Activated T-helper 1 cell treated with anti-CD3 and anti-CD28 coated beads, Interleukin-12 subunit alpha, Interleukin-12 subunit beta, Interleukin-2, Interleukin-4 antibody, amounts not matched to agents 30 ng/mL and 10 ng/mL and 1 ng/mL, durations not matched to agents 14 hours and 24 hours and 36 hours (primary cell): ENCODE measurements around the gene P4HA1. TPM values are rescaled to one million over a fixed set of nuclear protein-coding genes. Genes with fewer than 3 reads are reported as not detected.

Source experiments
- DNase-seq: peaks from one replicate; pipeline ENCODE4 v3.0.0; 2021; ENCODE audit warnings: low spot score
- H3K27ac Mint-ChIP-seq: one replicate; pipeline ENCODE4 v1.8.0; 2021; ENCODE audit warnings: mild to moderate bottlenecking, mixed read lengths
- H3K27me3 Mint-ChIP-seq: one replicate; pipeline ENCODE4 v1.8.0; 2022; ENCODE audit warnings: mild to moderate bottlenecking, moderate library complexity, mixed read lengths; ENCODE audit not compliant: insufficient read depth
- H3K36me3 Mint-ChIP-seq: one replicate; pipeline ENCODE4 v1.8.0; 2021; ENCODE audit warnings: low read depth, mixed read lengths
- H3K4me1 Mint-ChIP-seq: one replicate; pipeline ENCODE4 v1.8.0; 2021; ENCODE audit warnings: low read depth, mixed read lengths
- H3K4me3 Mint-ChIP-seq: one replicate; pipeline ENCODE4 v1.8.0; 2021; ENCODE audit warnings: mild to moderate bottlenecking, moderate library complexity, mixed read lengths
- H3K9me3 Mint-ChIP-seq: one replicate; pipeline ENCODE4 v1.8.0; 2021; ENCODE audit warnings: mixed read lengths
- intact Hi-C: fragments of 100-400 bp; cut with micrococcal nuclease; formaldehyde crosslinking; loops from one replicate; pipeline ENCODE4 v1.15.1; 2024
- total RNA-seq: library from RNA; stranded (reverse); gene quantifications from 2 replicates; pipeline ENCODE4 v1.2.3, GENCODE V29; 2022

P4HA1 gene
- total RNA-seq, 1 donor from 2014 or later: 52.8 TPM

DNA sequence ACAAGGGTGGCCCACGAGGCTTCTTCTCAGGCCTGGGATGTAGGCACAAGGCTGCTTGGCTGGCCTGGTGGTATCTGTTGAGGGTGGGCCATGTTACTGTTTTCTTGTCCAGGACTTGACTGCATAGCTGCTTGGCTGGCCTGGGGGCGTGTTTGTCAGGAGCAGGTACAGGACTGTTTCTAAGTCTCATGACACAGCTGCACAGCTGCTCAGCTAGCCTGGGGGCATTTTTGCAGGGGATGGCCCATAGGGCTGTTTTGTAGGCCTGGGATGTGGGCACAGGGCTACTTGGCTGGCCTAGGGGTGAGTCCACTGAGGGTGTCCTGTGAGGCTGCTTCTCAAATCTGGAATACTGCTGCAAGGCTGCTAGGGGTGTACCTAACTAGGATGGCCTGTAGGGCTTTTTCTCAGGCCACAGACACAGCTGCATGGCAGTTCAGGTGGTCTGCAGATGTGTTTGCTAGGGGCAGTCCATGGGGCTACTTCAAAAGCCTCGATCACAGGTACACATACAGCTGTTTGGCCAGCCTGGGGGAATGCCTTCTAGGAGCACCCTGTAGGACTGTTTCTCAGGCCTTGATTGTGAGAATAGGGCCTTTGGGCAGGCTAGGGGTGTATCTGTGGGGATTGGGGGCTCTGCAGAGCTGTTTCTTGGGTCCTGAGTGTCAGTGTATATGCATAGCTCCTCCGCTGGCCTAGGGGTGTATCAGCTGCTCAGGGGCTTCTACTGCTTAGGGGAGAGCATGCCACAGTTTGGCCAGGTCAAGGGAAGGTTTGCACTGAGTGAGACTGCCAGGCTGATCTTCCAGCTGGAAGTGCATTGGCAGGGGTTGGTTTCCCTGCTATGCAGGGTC, 115.4 kb downstream of the P4HA1 start:
- no peak overlapping the region for H3K4me3 Mint-ChIP-seq
- no peaks in the 10 kb centered on the region for H3K36me3 Mint-ChIP-seq
- intact Hi-C loops: no loop called here
- H3K4me1 Mint-ChIP-seq: no peaks in the 10 kb centered on the region
- peaks cover 37% of the 10 kb centered on the region for H3K9me3 Mint-ChIP-seq
- peaks cover 2% of the 10 kb centered on the region for H3K27me3 Mint-ChIP-seq
- no peak for DNase-seq
- H3K27ac Mint-ChIP-seq: no peak overlapping the region

DNA sequence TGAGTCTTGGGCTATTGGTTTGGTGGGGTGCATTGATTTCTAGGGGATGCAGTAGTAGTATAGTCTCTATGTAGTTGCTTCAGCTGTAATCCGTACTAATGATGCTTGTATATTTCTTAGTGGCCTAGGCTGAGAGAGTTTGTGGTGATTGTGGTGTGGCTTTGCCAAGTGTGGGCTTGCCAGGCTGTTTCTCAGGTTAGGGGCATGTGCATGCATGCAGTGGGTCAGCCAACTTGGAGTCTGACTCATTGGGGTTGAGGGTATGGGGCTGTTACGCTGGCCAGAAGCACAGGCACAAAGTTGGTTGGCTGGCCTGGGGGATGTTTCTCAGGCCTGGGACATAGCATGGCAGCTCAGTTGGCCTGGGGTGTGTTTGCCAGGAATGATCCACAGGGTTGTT, 116.3 kb downstream of the P4HA1 start:
- Mint-ChIP-seq H3K4me1 (no peaks in the 10 kb centered on the region), H3K4me3 (no peak overlapping the region), H3K36me3 (no peaks in the 10 kb centered on the region), H3K9me3 (peaks cover 42% of the 10 kb centered on the region), H3K27me3 (peaks cover 4% of the 10 kb centered on the region), H3K27ac (no peak overlapping the region)
- DNase-seq: no peak
- intact Hi-C loops: no loop called here

DNA sequence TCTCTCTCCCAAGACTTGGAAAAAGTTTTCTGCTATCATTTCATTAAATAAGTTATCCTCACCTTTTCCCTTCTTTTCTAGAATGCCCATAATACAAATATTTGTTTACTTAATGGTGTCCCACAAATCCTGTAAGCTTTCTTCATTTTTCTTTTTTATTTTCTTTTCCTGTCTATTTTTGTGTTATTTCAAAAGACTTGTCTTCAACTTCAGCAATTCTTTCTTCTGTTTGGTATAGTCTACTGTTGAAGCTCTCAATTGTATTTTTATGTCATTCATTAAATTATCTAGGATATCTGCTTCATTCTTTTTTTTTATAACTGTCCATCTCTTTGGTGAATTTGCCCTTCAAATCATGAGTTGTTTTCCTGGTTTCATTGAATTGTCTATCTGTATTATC, 117.0 kb downstream of the P4HA1 start:
- Mint-ChIP-seq H3K36me3 (no peaks in the 10 kb centered on the region), H3K9me3 (peaks cover 46% of the 10 kb centered on the region), H3K4me1 (no peaks in the 10 kb centered on the region), H3K4me3 (no peak overlapping the region), H3K27me3 (peaks cover 7% of the 10 kb centered on the region), H3K27ac (no peak overlapping the region)
- intact Hi-C loops: no loop called here
- no peak for DNase-seq

DNA sequence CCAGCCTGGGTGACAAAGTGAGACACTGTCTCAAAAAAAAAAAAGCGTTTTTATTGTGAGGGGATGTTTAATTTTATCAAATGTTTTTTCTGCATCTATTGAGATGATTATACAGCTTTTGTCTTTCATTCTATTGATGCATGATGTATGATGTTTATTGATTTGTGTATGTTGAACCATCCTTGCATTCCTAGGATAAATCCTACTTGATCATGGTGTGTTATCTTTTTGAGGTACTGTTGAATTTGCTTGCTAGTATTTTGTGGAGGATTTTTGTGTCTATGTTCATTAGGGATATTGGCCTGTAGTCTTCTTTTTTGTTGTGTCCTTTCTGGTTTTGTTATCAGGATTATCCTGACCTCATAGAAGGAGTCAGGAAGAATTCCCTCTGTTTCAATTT, 119.8 kb downstream of the P4HA1 start:
- intact Hi-C loops: no loop called here
- Mint-ChIP-seq H3K36me3 (no peaks in the 10 kb centered on the region), H3K27ac (no peak overlapping the region), H3K4me1 (no peaks in the 10 kb centered on the region), H3K4me3 (no peak overlapping the region), H3K27me3 (peaks cover 10% of the 10 kb centered on the region), H3K9me3 (peaks cover 48% of the 10 kb centered on the region)
- DNase-seq: no peak

Other genes starting within 250 kb of the P4HA1 start
- gene OIT3, start 203.1 kb downstream of the P4HA1 start, total RNA-seq: not detected in 2 replicates
- not detected in 2 replicates for gene PLA2G12B, start 142.1 kb downstream of the P4HA1 start, total RNA-seq
- gene NUDT13, start 13.6 kb upstream of the P4HA1 start, total RNA-seq: 0.81 and 0.83 TPM in 2 replicates
- 38.0 and 39.5 TPM in 2 replicates for gene ECD, start 71.1 kb upstream of the P4HA1 start, total RNA-seq
- 11.1 and 11.3 TPM in 2 replicates for gene FAM149B1, start 71.3 kb upstream of the P4HA1 start, total RNA-seq
- 55.4 and 55.5 TPM in 2 replicates for gene DNAJC9, start 150.4 kb upstream of the P4HA1 start, total RNA-seq
- 158 and 160 TPM in 2 replicates for gene MRPS16, start 155.8 kb upstream of the P4HA1 start, total RNA-seq